Activated naive CD8-positive, alpha-beta T cell (primary cell): Measurements from ENCODE around the gene CIDEA.

ENCODE experiments used
- H3K27ac Mint-ChIP-seq: one replicate; pipeline ENCODE4 v1.8.0; 2021; ENCODE audit warnings: mixed read lengths
- H3K27me3 Mint-ChIP-seq: one replicate; pipeline ENCODE4 v1.8.0; 2021; ENCODE audit warnings: mixed read lengths
- H3K36me3 Mint-ChIP-seq: one replicate; pipeline ENCODE4 v1.8.0; 2021; ENCODE audit warnings: mixed read lengths
- H3K4me1 Mint-ChIP-seq: one replicate; pipeline ENCODE4 v1.8.0; 2021; ENCODE audit warnings: low read depth, mixed read lengths
- H3K4me3 Mint-ChIP-seq: one replicate; pipeline ENCODE4 v1.8.0; 2021; ENCODE audit warnings: mild to moderate bottlenecking, mixed read lengths
- H3K9me3 Mint-ChIP-seq: one replicate; pipeline ENCODE4 v1.8.0; 2021; ENCODE audit warnings: low read depth, mixed read lengths

CIDEA gene

GRCh38 chr18:12278741-12279682 is 24.9 kb downstream of the CIDEA start:
- no peaks in the 10 kb centered on the region for H3K4me1 Mint-ChIP-seq
- no peaks in the 10 kb centered on the region for H3K36me3 Mint-ChIP-seq
- no peak overlapping the region for H3K4me3 Mint-ChIP-seq
- H3K27ac Mint-ChIP-seq = no peak overlapping the region
- peaks cover 3% of the 10 kb centered on the region for H3K27me3 Mint-ChIP-seq
- H3K9me3 Mint-ChIP-seq = no peaks in the 10 kb centered on the region

GRCh38 chr18:12279781-12280531 is 25.8 kb downstream of the CIDEA start:
- no peak overlapping the region for H3K27ac Mint-ChIP-seq
- H3K9me3 Mint-ChIP-seq = no peaks in the 10 kb centered on the region
- no peaks in the 10 kb centered on the region for H3K4me1 Mint-ChIP-seq
- H3K27me3 Mint-ChIP-seq = peaks cover 3% of the 10 kb centered on the region
- H3K36me3 Mint-ChIP-seq = no peaks in the 10 kb centered on the region
- no peak overlapping the region for H3K4me3 Mint-ChIP-seq

- H3K36me3 Mint-ChIP-seq = no peaks in the 10 kb centered on the region
- no peak overlapping the region for H3K27ac Mint-ChIP-seq
- H3K27me3 Mint-ChIP-seq = peaks cover 3% of the 10 kb centered on the region
- no peaks in the 10 kb centered on the region for H3K9me3 Mint-ChIP-seq
- H3K4me3 Mint-ChIP-seq = no peak overlapping the region
- H3K4me1 Mint-ChIP-seq = no peaks in the 10 kb centered on the region
Observed at GRCh38 chr18:12281861-12282260, 27.7 kb downstream of the CIDEA start.

GRCh38 chr18:12282442-12283039 is 28.4 kb downstream of the CIDEA start:
- no peaks in the 10 kb centered on the region for H3K9me3 Mint-ChIP-seq

GRCh38 chr18:12283256-12283655 is 29.1 kb downstream of the CIDEA start:
- H3K36me3 Mint-ChIP-seq = no peaks in the 10 kb centered on the region
- H3K27ac Mint-ChIP-seq = no peak overlapping the region
- no peak overlapping the region for H3K4me3 Mint-ChIP-seq
- peaks cover 7% of the 10 kb centered on the region for H3K27me3 Mint-ChIP-seq
- H3K4me1 Mint-ChIP-seq = peaks cover 4% of the 10 kb centered on the region
- no peaks in the 10 kb centered on the region for H3K9me3 Mint-ChIP-seq

More at GRCh38 chr18:12282442-12283039, 28.4 kb downstream of the CIDEA start:
- no peak overlapping the region for H3K4me3 Mint-ChIP-seq
- H3K27ac Mint-ChIP-seq = no peak overlapping the region
- H3K36me3 Mint-ChIP-seq = no peaks in the 10 kb centered on the region
- H3K27me3 Mint-ChIP-seq = peaks cover 3% of the 10 kb centered on the region
- no peaks in the 10 kb centered on the region for H3K4me1 Mint-ChIP-seq

GRCh38 chr18:12283666-12284065 is 29.5 kb downstream of the CIDEA start:
- Mint-ChIP-seq H3K36me3 (no peaks in the 10 kb centered on the region), H3K4me1 (peaks cover 4% of the 10 kb centered on the region), H3K9me3 (no peaks in the 10 kb centered on the region), H3K27me3 (peaks cover 8% of the 10 kb centered on the region), H3K4me3 (no peak overlapping the region), H3K27ac (no peak overlapping the region)

- no peaks in the 10 kb centered on the region for H3K9me3 Mint-ChIP-seq
- peaks cover 4% of the 10 kb centered on the region for H3K4me1 Mint-ChIP-seq
- no peak overlapping the region for H3K27ac Mint-ChIP-seq
- no peak overlapping the region for H3K4me3 Mint-ChIP-seq
- peaks cover 18% of the 10 kb centered on the region for H3K27me3 Mint-ChIP-seq
- no peaks in the 10 kb centered on the region for H3K36me3 Mint-ChIP-seq
Observed at GRCh38 chr18:12287131-12287681, 33.0 kb downstream of the CIDEA start.

GRCh38 chr18:12287684-12288402 is 33.7 kb downstream of the CIDEA start:
- Mint-ChIP-seq H3K9me3 (no peaks in the 10 kb centered on the region), H3K27ac (no peak overlapping the region), H3K4me1 (peaks cover 4% of the 10 kb centered on the region), H3K27me3 (peaks cover 18% of the 10 kb centered on the region), H3K36me3 (no peaks in the 10 kb centered on the region), H3K4me3 (peak overlapping the region; percentile 20)

- H3K4me3 Mint-ChIP-seq = no peak overlapping the region
- H3K36me3 Mint-ChIP-seq = no peaks in the 10 kb centered on the region
- peaks cover 19% of the 10 kb centered on the region for H3K27me3 Mint-ChIP-seq
- H3K4me1 Mint-ChIP-seq = peaks cover 4% of the 10 kb centered on the region
- no peak overlapping the region for H3K27ac Mint-ChIP-seq
- H3K9me3 Mint-ChIP-seq = no peaks in the 10 kb centered on the region
Observed at GRCh38 chr18:12288403-12288755, 34.2 kb downstream of the CIDEA start.

- Mint-ChIP-seq H3K27me3 (peaks cover 21% of the 10 kb centered on the region), H3K27ac (no peak overlapping the region), H3K9me3 (no peaks in the 10 kb centered on the region), H3K36me3 (no peaks in the 10 kb centered on the region), H3K4me1 (peaks cover 4% of the 10 kb centered on the region), H3K4me3 (no peak overlapping the region)
Observed at GRCh38 chr18:12290086-12290485, 35.9 kb downstream of the CIDEA start.

- peaks cover 4% of the 10 kb centered on the region for H3K4me1 Mint-ChIP-seq
- H3K4me3 Mint-ChIP-seq = no peak overlapping the region
- H3K36me3 Mint-ChIP-seq = no peaks in the 10 kb centered on the region
- no peak overlapping the region for H3K27ac Mint-ChIP-seq
- H3K27me3 Mint-ChIP-seq = peaks cover 21% of the 10 kb centered on the region
- no peaks in the 10 kb centered on the region for H3K9me3 Mint-ChIP-seq
Observed at GRCh38 chr18:12291161-12291560, 37.0 kb downstream of the CIDEA start.

GRCh38 chr18:12291690-12292089 is 37.5 kb downstream of the CIDEA start:
- Mint-ChIP-seq H3K4me1 (peaks cover 4% of the 10 kb centered on the region), H3K9me3 (no peaks in the 10 kb centered on the region), H3K4me3 (no peak overlapping the region), H3K27ac (no peak overlapping the region), H3K36me3 (no peaks in the 10 kb centered on the region), H3K27me3 (peaks cover 21% of the 10 kb centered on the region)

- no peaks in the 10 kb centered on the region for H3K9me3 Mint-ChIP-seq
- no peak overlapping the region for H3K27ac Mint-ChIP-seq
- H3K4me1 Mint-ChIP-seq = no peaks in the 10 kb centered on the region
- no peaks in the 10 kb centered on the region for H3K36me3 Mint-ChIP-seq
- H3K27me3 Mint-ChIP-seq = peaks cover 16% of the 10 kb centered on the region
- H3K4me3 Mint-ChIP-seq = no peak overlapping the region
Observed at GRCh38 chr18:12293831-12294230, 39.7 kb downstream of the CIDEA start.

- Mint-ChIP-seq H3K4me1 (no peaks in the 10 kb centered on the region), H3K9me3 (no peaks in the 10 kb centered on the region), H3K4me3 (no peak overlapping the region), H3K27ac (no peak overlapping the region), H3K36me3 (no peaks in the 10 kb centered on the region), H3K27me3 (peaks cover 8% of the 10 kb centered on the region)
Observed at GRCh38 chr18:12295389-12296086, 41.4 kb downstream of the CIDEA start.
